ENCODE results near the gene DMRT1.

GRCh38 chr9:959914-960313, 118.4 kb downstream of the DMRT1 start:
- no peak for TF ChIP-seq CTCF (IDR thresholded peaks at IDR 0.05)
- no peak for TF ChIP-seq EZH2phosphoT487 (IDR thresholded peaks at IDR 0.05)

Data from neural progenitor cell (in vitro differentiated cells).